Esophagus squamous epithelium (tissue), 5 donors: ENCODE data around the gene RALGAPA1. TPM values are rescaled to one million over a fixed set of nuclear protein-coding genes. Genes with fewer than 3 reads are reported as not detected.

ENCODE experiments used
- DNase-seq: peaks from one replicate; lab custom pipeline; 2025; lab: John Stamatoyannopoulos, UW
- H3K27ac ChIP-seq, 4 donors: fragments of 200-600 bp; sonication (generic); one replicate each; pipeline ENCODE4 v1.5.1; 2016 to 2019; ENCODE audit warnings: mild to moderate bottlenecking in 1 of 4
- H3K27me3 ChIP-seq, 4 donors: fragments of 200-600 bp; sonication (generic); 1 replicate in 3 of 4; 2 replicates in 1 of 4; pipeline versions ENCODE4 v1.5.1 to v1.6.0; 2017 to 2021; ENCODE audit warnings: antibody characterized with exemption in 1 of 4
- H3K36me3 ChIP-seq, 3 donors: fragments of 200-600 bp; sonication (generic); one replicate each; pipeline ENCODE4 v1.5.1; 2016 to 2019
- H3K4me1 ChIP-seq, 3 donors: fragments of 200-600 bp; sonication (generic); one replicate each; pipeline ENCODE4 v1.5.1; 2017 to 2019
- H3K4me3 ChIP-seq, 4 donors: fragments of 200-600 bp; sonication (generic); 1 replicate in 3 of 4; 2 replicates in 1 of 4; pipeline ENCODE4 v1.5.1; 2016 to 2019; ENCODE audit warnings: mild to moderate bottlenecking in 2 of 4, moderate library complexity in 1 of 4
- H3K9me3 ChIP-seq, 3 donors: fragments of 200-600 bp; sonication (generic); one replicate each; pipeline ENCODE4 v1.5.1; 2016 to 2019
- CTCF ChIP-seq, 6 experiments: fragments of 450-650 bp in 4 of 6; fragments of 200-600 bp in 2 of 6; sonication (generic) in 2 of 6; IDR thresholded peaks; one replicate each; pipeline ENCODE4 v1.5.1; 2016 to 2019; ENCODE audit warnings: antibody characterized with exemption in 6 of 6, mild to moderate bottlenecking in 4 of 6, moderate library complexity in 4 of 6
- POLR2A ChIP-seq, 4 donors: fragments of 450-650 bp; IDR thresholded peaks; one replicate each; pipeline ENCODE4 v1.6.1; 2017; ENCODE audit warnings: antibody characterized with exemption in 4 of 4, mild to moderate bottlenecking in 4 of 4, moderate library complexity in 3 of 4
- WGBS, 2 donors: methylation state at CpG; one replicate each; pipeline ENCODE4 v1.1.5; 2018; 5-methylcytosine and 5-hydroxymethylcytosine counted together
- intact Hi-C: fragments of 100-400 bp; cut with DNase I; formaldehyde crosslinking; loops from one replicate; pipeline ENCODE4 v1.15.0; 2022
- total RNA-seq, 4 donors: library from RNA; depleted of rRNA; stranded (reverse); fragments of >200 nt; gene quantifications; one replicate each; pipeline ENCODE4 v1.1.0, GENCODE V29; 2016
- donor health status: DM: yes; HTN: yes; CAD: no.

RALGAPA1 gene
- total RNA-seq, 4 donors from 2014 or later: 22.5 to 78.6 (median 39.8) TPM

GRCh38 chr14:35551081-35551480 lies 258.0 kb downstream of the RALGAPA1 start:
- H3K36me3 ChIP-seq: peaks cover 0 to 7% (median 0%) of the 10 kb centered on the region in 3 donors
- no peaks in the 10 kb centered on the region for H3K27me3 ChIP-seq
- H3K4me3 ChIP-seq: no peak overlapping the region
- H3K4me1 ChIP-seq: no peaks in the 10 kb centered on the region
- H3K27ac ChIP-seq: no peak overlapping the region
- no peak for TF ChIP-seq POLR2A (IDR thresholded peaks at IDR 0.05)
- TF ChIP-seq CTCF (IDR thresholded peaks at IDR 0.05): no peak
- intact Hi-C loops: no loop called here
- H3K9me3 ChIP-seq: no peaks in the 10 kb centered on the region
- WGBS, 2 donors: 86 to 93% methylated on average over 1 of the region's 1 CpG
- DNase-seq: no peak

- WGBS, 2 donors: 84 to 86% methylated on average over 4 of the region's 4 CpGs
- no peaks in the 10 kb centered on the region for H3K4me1 ChIP-seq
- peaks cover 0 to 12% (median 0%) of the 10 kb centered on the region in 3 donors for H3K36me3 ChIP-seq
- intact Hi-C loops: no loop called here
- no peak for TF ChIP-seq POLR2A (IDR thresholded peaks at IDR 0.05)
- TF ChIP-seq CTCF (IDR thresholded peaks at IDR 0.05): no peak
- DNase-seq: no peak
- H3K4me3 ChIP-seq: no peak overlapping the region
- H3K27me3 ChIP-seq: no peaks in the 10 kb centered on the region
- no peaks in the 10 kb centered on the region for H3K9me3 ChIP-seq
- no peak overlapping the region for H3K27ac ChIP-seq
These were observed 259.5 kb downstream of the RALGAPA1 start for GRCh38 chr14:35549551-35549950.

GRCh38 chr14:35543006-35543405 lies 266.1 kb downstream of the RALGAPA1 start:
- H3K36me3 ChIP-seq: peaks cover 0 to 39% (median 0%) of the 10 kb centered on the region in 3 donors
- intact Hi-C loops: no loop called here
- no peaks in the 10 kb centered on the region for H3K4me1 ChIP-seq
- no peak overlapping the region for H3K27ac ChIP-seq
- no peak for TF ChIP-seq CTCF (IDR thresholded peaks at IDR 0.05)
- no peak for TF ChIP-seq POLR2A (IDR thresholded peaks at IDR 0.05)
- no peak for DNase-seq
- H3K9me3 ChIP-seq: no peaks in the 10 kb centered on the region
- no peak overlapping the region for H3K4me3 ChIP-seq
- H3K27me3 ChIP-seq: no peaks in the 10 kb centered on the region
- WGBS, 2 donors: 92 to 93% methylated on average over 5 of the region's 5 CpGs

GRCh38 chr14:35539969-35540368 lies 269.1 kb downstream of the RALGAPA1 start:
- intact Hi-C loops: no loop called here
- Histone ChIP-seq H3K4me1 (peaks cover 5 to 10% (median 7%) of the 10 kb centered on the region in 3 donors), H3K27ac (no peak overlapping the region), H3K27me3 (peaks cover 0 to 17% (median 5%) of the 10 kb centered on the region in 4 donors), H3K36me3 (peaks cover 0 to 45% (median 0%) of the 10 kb centered on the region in 3 donors), H3K9me3 (no peaks in the 10 kb centered on the region), H3K4me3 (no peak overlapping the region)
- WGBS, 2 donors: 54 to 56% methylated on average over 2 of the region's 2 CpGs
- DNase-seq: no peak
- TF ChIP-seq CTCF (IDR thresholded peaks at IDR 0.05) (no peak), POLR2A (IDR thresholded peaks at IDR 0.05) (no peak)

- TF ChIP-seq POLR2A (IDR thresholded peaks at IDR 0.05) (no peak), CTCF (IDR thresholded peaks at IDR 0.05) (no peak)
- peaks cover 26 to 33% (median 27%) of the 10 kb centered on the region in 3 donors for H3K4me1 ChIP-seq
- peaks cover 4 to 61% (median 28%) of the 10 kb centered on the region in 4 donors for H3K27me3 ChIP-seq
- no peak overlapping the region for H3K27ac ChIP-seq
- no peaks in the 10 kb centered on the region for H3K9me3 ChIP-seq
- H3K36me3 ChIP-seq: peaks cover 0 to 21% (median 0%) of the 10 kb centered on the region in 3 donors
- intact Hi-C loops: no loop called here
- no peak for DNase-seq
- WGBS, 2 donors: 16 to 21% methylated on average over 11 to 12 of the region's 37 CpGs
- peak overlapping the region; percentile 4 to 77 (median 56) for H3K4me3 ChIP-seq
These were observed 273.5 kb downstream of the RALGAPA1 start for GRCh38 chr14:35535483-35536112.
